ENCODE results near the gene METTL22.
"Not testable (repeated sequence)": the region's sequence is repeated elsewhere in the genome, so short reads cannot be mapped to it uniquely, and the experiment has no call there.

The METTL22 gene

GRCh38 chr16:8631818-8632465, 10.4 kb downstream of the METTL22 start:
- no peak for DNase-seq (ENCODE audit: low read depth in 2 of 2, low spot score in 1 of 2)

- no peak for DNase-seq (ENCODE audit: low read depth in 2 of 2, low spot score in 1 of 2)
Observed at GRCh38 chr16:8632675-8633182, 11.2 kb downstream of the METTL22 start.

GRCh38 chr16:8634991-8635736, 13.7 kb downstream of the METTL22 start:
- DNase-seq (ENCODE audit: low read depth in 2 of 2, low spot score in 1 of 2) = no peak

GRCh38 chr16:8639694-8640093, 18.2 kb downstream of the METTL22 start:
- DNase-seq (ENCODE audit: low read depth in 2 of 2, low spot score in 1 of 2) = no peak

- no peak for DNase-seq (ENCODE audit: low read depth in 2 of 2, low spot score in 1 of 2)
Observed at GRCh38 chr16:8641671-8642070, 20.2 kb downstream of the METTL22 start.

GRCh38 chr16:8642146-8642545, 20.6 kb downstream of the METTL22 start:
- no peak for DNase-seq (ENCODE audit: low read depth in 2 of 2, low spot score in 1 of 2)

GRCh38 chr16:8644211-8645140, 23.0 kb downstream of the METTL22 start:
- no peak for DNase-seq (ENCODE audit: low read depth in 2 of 2, low spot score in 1 of 2)

- DNase-seq (ENCODE audit: low read depth in 2 of 2, low spot score in 1 of 2) = no peak
Observed at GRCh38 chr16:8645141-8645521, 23.6 kb downstream of the METTL22 start.

GRCh38 chr16:8645831-8646230, 24.3 kb downstream of the METTL22 start:
- DNase-seq (ENCODE audit: low read depth in 2 of 2, low spot score in 1 of 2) = no peak

GRCh38 chr16:8646326-8647053, 25.0 kb downstream of the METTL22 start:
- no peak for DNase-seq (ENCODE audit: low read depth in 2 of 2, low spot score in 1 of 2)

- DNase-seq (ENCODE audit: low read depth in 2 of 2, low spot score in 1 of 2) = no peak
Observed at GRCh38 chr16:8647721-8648318, 26.3 kb downstream of the METTL22 start.

- no peak for DNase-seq (ENCODE audit: low read depth in 2 of 2, low spot score in 1 of 2)
Observed at GRCh38 chr16:8648877-8649276, 27.4 kb downstream of the METTL22 start.

- no peak for DNase-seq (ENCODE audit: low read depth in 2 of 2, low spot score in 1 of 2)
Observed at GRCh38 chr16:8649829-8650554, 28.5 kb downstream of the METTL22 start.

GRCh38 chr16:8651958-8652357, 30.5 kb downstream of the METTL22 start:
- DNase-seq (ENCODE audit: low read depth in 2 of 2, low spot score in 1 of 2) = not testable (repeated sequence)

GRCh38 chr16:8655184-8655717, 33.8 kb downstream of the METTL22 start:
- DNase-seq (ENCODE audit: low read depth in 2 of 2, low spot score in 1 of 2) = no peak

- DNase-seq (ENCODE audit: low read depth in 2 of 2, low spot score in 1 of 2) = no peak
Observed at GRCh38 chr16:8656376-8656775, 34.9 kb downstream of the METTL22 start.

- DNase-seq (ENCODE audit: low read depth in 2 of 2, low spot score in 1 of 2) = no peak
Observed at GRCh38 chr16:8660841-8661301, 39.4 kb downstream of the METTL22 start.

- DNase-seq (ENCODE audit: low read depth in 2 of 2, low spot score in 1 of 2) = no peak
Observed at GRCh38 chr16:8661703-8662102, 40.2 kb downstream of the METTL22 start.

Measured in stimulated activated CD8-positive, alpha-beta memory T cell treated with anti-CD3 and anti-CD28 coated beads, Interleukin-4, amount 100 ng/mL, for 4 hours (primary cell).